ENCODE results near the gene AGTR1.
"Not testable (repeated sequence)": the region's sequence is repeated elsewhere in the genome, so short reads cannot be mapped to it uniquely, and the experiment has no call there.

Gene AGTR1

DNA sequence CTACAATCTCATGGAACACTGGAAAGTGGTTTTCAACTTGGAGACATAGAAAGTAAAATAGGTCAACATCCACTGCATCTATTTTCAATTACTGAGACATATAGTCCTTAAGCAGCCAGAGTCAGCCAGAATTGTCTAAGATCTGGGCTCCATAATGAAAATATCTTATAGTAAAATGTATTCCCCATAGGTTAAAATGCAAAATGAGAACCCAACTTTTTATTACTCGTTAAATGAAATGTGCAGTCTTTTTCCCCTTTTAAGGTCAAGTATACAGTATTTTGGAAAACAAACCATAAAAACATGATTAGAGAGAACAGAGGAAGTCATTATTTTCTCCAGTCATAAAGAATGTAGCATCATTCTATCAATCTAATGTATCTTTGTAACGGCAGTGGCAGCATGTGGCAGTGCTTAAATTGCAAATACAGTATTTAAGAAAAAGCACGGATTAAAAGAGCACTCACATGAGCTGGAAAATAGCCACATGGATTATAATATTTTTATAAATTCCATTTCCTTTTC lies 65.5 kb downstream of the AGTR1 start:
- H3K4me1 Mint-ChIP-seq (ENCODE audit: low read depth), result no peaks in the 10 kb centered on the region
- no peak overlapping the region for H3K27ac Mint-ChIP-seq
- H3K4me3 Mint-ChIP-seq, result no peak overlapping the region
- no peaks in the 10 kb centered on the region for H3K36me3 Mint-ChIP-seq (ENCODE audit: low read depth)
- peaks cover 8% of the 10 kb centered on the region for H3K27me3 Mint-ChIP-seq
- no peaks in the 10 kb centered on the region for H3K9me3 Mint-ChIP-seq

DNA sequence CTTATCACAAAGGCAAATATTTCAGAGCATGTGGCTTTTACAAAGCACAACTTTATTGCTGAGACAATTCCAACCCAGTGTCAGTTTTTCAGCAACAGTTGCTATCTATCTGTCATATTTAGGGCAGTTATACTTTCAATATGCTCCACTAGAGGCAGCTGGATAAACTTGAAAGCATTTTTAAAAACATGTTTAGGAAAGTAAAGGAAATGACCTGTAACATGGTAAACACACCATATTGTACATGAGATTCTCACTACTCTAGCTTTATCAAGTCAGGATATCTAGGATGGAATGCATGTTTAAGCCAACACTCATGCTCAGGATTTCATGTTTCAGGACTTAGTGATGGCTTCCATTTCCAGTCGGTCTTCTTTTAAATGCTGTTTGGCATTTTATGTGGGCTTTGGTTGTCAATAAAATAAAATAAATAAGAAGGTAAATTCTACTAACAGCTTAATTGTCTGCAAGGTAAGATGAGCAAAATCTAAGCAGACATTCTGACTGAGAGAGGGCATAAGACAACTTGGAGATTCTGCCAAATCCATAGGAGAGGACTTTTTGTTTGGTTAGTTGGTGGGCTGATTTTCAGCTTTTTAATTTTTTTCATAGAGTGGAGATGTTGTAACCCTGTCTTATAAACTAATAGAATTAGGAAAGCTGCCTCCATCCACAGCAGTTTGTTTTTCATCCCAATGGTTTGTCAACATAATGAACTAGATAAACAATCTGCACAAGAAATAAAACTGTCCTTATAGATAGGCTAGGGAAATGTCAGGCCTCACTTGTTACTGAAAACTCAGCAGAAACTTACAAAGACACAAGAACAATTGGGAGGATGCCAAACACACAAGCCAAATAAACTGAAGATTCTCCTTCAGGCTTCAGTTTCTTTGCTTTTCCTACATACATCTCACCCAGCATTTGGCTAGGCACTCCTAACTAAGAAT lies 66.6 kb downstream of the AGTR1 start:
- Mint-ChIP-seq H3K27ac (no peak overlapping the region), H3K9me3 (no peaks in the 10 kb centered on the region), H3K4me1 (ENCODE audit: low read depth) (no peaks in the 10 kb centered on the region), H3K4me3 (no peak overlapping the region), H3K36me3 (ENCODE audit: low read depth) (no peaks in the 10 kb centered on the region), H3K27me3 (peaks cover 7% of the 10 kb centered on the region)

DNA sequence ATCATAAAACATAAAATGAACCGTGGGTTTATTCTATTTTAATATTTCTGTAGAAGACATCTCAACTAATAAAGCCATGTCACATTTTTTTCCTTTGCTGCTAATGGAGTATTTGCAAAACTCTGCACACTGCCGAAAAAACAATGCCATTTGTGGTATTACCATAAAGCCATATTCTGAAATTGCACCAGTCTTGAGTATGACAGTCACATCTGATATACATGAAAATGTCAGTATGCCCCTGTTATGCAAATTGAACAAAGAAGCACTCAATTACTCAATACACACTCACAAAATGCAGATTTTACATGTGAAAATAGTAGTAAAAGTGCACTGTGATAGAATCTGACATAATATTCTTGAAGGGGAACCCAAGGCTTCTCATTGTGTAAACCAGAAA lies 74.7 kb downstream of the AGTR1 start:
- H3K36me3 Mint-ChIP-seq (ENCODE audit: low read depth), result no peaks in the 10 kb centered on the region
- no peaks in the 10 kb centered on the region for H3K4me1 Mint-ChIP-seq (ENCODE audit: low read depth)

DNA sequence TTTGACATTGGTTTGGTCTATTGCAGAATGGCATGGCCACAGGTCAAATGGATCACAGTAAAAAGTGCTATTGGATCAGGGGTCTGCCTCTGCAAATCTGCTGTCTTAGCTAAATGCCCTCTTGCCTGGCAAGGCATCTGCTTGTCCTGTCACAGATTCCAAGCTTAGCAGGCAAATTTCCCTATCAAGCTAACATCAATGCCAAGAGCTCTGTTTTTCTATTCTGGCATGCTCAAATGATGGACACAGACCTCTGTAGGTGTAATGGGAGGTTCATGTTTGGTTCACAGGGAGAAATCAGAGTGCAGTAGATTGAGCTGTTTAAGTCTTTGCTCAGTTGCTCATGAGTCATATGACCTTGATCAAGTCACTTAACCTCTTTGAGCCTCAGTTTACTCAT lies 75.1 kb downstream of the AGTR1 start:
- H3K9me3 Mint-ChIP-seq, result peaks cover 6% of the 10 kb centered on the region
- H3K27ac Mint-ChIP-seq, result no peak overlapping the region
- no peaks in the 10 kb centered on the region for H3K36me3 Mint-ChIP-seq (ENCODE audit: low read depth)
- H3K27me3 Mint-ChIP-seq, result no peaks in the 10 kb centered on the region
- H3K4me1 Mint-ChIP-seq (ENCODE audit: low read depth), result no peaks in the 10 kb centered on the region
- no peak overlapping the region for H3K4me3 Mint-ChIP-seq

More for the DNA sequence above, 74.7 kb downstream of the AGTR1 start:
- H3K27ac Mint-ChIP-seq, result no peak overlapping the region
- H3K4me3 Mint-ChIP-seq, result no peak overlapping the region
- H3K27me3 Mint-ChIP-seq, result no peaks in the 10 kb centered on the region
- peaks cover 6% of the 10 kb centered on the region for H3K9me3 Mint-ChIP-seq

DNA sequence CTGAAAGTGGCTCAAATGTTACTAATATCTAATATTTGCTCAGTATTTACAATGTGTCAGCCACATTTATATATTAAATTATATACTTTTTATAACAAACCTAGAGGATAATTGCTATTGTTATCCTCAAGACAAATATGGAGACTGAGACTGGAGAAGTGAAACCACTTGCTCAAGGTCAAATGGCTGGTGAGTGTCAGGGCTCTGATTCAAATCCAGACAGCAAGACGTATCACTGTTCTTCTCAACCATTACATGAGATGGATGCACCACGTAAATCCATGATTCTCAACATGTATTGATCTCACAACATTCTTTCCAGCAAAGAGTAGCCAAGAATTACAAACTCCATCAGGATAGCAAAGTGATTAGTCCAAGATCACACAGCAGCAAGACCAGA lies 76.1 kb downstream of the AGTR1 start:
- H3K4me3 Mint-ChIP-seq, result no peak overlapping the region
- H3K27me3 Mint-ChIP-seq, result no peaks in the 10 kb centered on the region
- H3K9me3 Mint-ChIP-seq, result peaks cover 6% of the 10 kb centered on the region
- H3K4me1 Mint-ChIP-seq (ENCODE audit: low read depth), result no peaks in the 10 kb centered on the region
- no peak overlapping the region for H3K27ac Mint-ChIP-seq
- no peaks in the 10 kb centered on the region for H3K36me3 Mint-ChIP-seq (ENCODE audit: low read depth)

DNA sequence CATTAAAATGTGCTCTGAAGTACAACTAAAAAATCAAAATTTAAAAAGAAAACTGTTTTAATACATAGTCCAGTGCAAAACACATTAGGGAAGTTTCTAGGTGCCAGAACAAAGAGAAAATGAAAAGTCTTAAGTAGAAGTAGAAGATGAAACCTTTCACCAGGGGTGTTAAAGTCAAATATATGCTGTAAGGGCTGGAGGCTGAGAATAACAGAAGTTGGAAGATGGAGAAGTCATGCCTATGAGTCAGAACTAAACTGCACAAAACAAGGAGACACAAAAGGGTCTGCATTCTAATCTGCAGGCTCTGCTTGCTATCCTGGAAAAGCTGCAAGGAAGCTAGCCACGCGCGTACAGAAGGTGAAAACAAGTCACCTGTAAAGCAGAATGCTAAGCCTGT lies 81.2 kb downstream of the AGTR1 start:
- no peaks in the 10 kb centered on the region for H3K4me1 Mint-ChIP-seq (ENCODE audit: low read depth)
- no peak overlapping the region for H3K4me3 Mint-ChIP-seq
- H3K36me3 Mint-ChIP-seq (ENCODE audit: low read depth), result no peaks in the 10 kb centered on the region
- H3K27me3 Mint-ChIP-seq, result no peaks in the 10 kb centered on the region
- H3K27ac Mint-ChIP-seq, result no peak overlapping the region
- no peaks in the 10 kb centered on the region for H3K9me3 Mint-ChIP-seq

DNA sequence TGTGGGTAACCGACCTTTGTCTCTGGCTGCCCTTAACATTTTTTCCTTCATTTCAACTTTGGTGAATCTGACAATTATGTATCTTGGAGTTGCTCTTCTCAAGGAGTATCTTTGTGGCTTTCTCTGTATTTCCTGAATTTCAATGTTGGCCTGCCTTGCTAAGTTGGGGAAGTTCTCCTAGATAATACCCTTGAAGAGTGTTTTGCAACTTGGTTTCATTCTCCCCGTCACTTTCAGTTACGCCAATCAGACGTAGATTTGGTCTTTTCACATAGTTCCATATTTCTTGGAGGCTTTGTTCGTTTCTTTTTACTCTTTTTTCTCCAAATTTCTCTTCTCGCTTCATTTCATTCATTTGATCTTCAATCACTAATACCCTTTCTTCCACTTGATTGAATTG lies 87.3 kb downstream of the AGTR1 start:
- not testable (repeated sequence) for H3K4me1 Mint-ChIP-seq (ENCODE audit: low read depth)

DNA sequence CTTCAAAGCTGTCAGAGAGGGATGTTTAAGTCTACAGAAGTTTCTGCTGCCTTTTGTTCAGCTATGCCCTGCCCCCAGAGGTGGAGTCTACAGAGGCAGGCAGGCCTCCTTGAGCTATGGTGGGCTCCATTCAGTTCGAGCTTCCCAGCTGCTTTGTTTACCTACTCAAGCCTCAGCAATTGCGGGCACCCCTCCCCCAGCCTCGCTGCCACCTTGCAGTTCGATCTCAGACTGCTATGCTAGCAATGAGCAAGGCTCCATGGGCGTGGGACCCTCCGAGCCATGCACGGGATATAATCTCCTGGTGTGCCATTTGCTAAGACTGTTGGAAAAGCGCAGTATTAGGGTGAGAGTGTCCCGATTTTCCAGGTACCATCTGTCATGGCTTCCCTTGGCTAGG lies 88.5 kb downstream of the AGTR1 start:
- not testable (repeated sequence) for H3K9me3 Mint-ChIP-seq; H3K36me3 Mint-ChIP-seq (ENCODE audit: low read depth); H3K27ac Mint-ChIP-seq; H3K4me1 Mint-ChIP-seq (ENCODE audit: low read depth); H3K27me3 Mint-ChIP-seq; H3K4me3 Mint-ChIP-seq

More for the DNA sequence above, 87.3 kb downstream of the AGTR1 start:
- H3K9me3 Mint-ChIP-seq; H3K27me3 Mint-ChIP-seq; H3K27ac Mint-ChIP-seq; H3K4me3 Mint-ChIP-seq; H3K36me3 Mint-ChIP-seq (ENCODE audit: low read depth): not testable (repeated sequence)

DNA sequence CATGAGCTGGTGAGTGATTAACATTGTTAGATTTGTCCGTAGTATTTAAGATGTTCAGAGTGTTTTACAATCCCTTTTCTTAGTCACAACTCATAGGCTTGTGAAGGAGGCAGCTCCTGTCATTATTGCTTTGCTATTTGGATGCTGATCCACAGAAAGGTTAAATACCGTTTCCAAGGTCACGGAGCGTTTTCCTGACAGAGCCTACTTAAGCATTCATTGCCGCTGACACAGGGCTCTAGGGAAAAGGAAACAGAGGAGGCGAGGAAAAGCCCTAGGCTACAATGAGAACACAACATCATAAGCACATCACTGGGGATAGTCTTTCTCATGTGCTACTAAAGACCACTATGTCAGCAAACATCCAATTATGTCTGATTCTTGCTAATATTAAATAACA lies 91.4 kb downstream of the AGTR1 start:
- no peaks in the 10 kb centered on the region for H3K9me3 Mint-ChIP-seq
- no peaks in the 10 kb centered on the region for H3K36me3 Mint-ChIP-seq (ENCODE audit: low read depth)
- H3K4me3 Mint-ChIP-seq, result no peak overlapping the region
- H3K4me1 Mint-ChIP-seq (ENCODE audit: low read depth), result no peaks in the 10 kb centered on the region
- H3K27me3 Mint-ChIP-seq, result no peaks in the 10 kb centered on the region
- no peak overlapping the region for H3K27ac Mint-ChIP-seq

DNA sequence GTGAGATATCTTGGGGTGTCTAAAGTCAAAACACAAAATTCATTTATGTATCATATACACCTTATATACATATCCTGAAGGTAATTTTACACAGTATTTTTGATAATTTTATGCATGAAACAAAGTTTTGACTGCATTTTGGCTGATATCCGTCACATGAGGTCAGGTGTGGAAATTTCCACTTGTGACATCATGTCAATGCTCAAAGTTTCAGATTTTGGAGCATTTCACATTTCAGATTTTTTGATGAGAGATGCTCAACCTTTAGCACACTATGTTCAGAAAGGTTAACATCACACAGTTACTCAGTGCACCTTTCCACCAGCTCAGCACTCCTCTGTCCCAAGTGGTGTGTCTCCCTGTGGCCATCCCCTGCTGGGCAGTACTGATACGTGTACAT lies 92.2 kb downstream of the AGTR1 start:
- no peaks in the 10 kb centered on the region for H3K4me1 Mint-ChIP-seq (ENCODE audit: low read depth)
- H3K36me3 Mint-ChIP-seq (ENCODE audit: low read depth), result no peaks in the 10 kb centered on the region
- no peak overlapping the region for H3K4me3 Mint-ChIP-seq
- H3K27ac Mint-ChIP-seq, result no peak overlapping the region
- H3K9me3 Mint-ChIP-seq, result no peaks in the 10 kb centered on the region
- no peaks in the 10 kb centered on the region for H3K27me3 Mint-ChIP-seq

DNA sequence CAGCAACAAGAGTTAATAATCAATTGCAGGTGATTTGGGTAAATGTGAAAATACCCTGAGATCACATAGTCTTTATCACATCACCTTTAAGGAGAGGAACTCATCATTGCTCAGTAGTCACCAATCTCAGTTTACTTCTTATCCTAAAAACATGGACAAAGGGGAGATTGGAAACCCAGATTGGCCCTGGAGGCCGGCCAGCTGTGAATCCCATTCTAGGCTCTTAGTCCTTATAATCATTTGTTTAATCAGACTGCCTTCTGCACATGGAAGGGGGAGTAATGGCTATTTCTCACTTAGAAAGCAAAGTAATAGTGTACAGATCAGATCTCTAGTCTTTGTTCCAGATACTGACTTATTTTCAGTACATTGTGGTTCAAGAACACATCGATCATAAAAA lies 92.7 kb downstream of the AGTR1 start:
- H3K27me3 Mint-ChIP-seq, result no peaks in the 10 kb centered on the region
- H3K27ac Mint-ChIP-seq, result no peak overlapping the region
- no peaks in the 10 kb centered on the region for H3K4me1 Mint-ChIP-seq (ENCODE audit: low read depth)
- no peaks in the 10 kb centered on the region for H3K9me3 Mint-ChIP-seq
- H3K36me3 Mint-ChIP-seq (ENCODE audit: low read depth), result no peaks in the 10 kb centered on the region
- H3K4me3 Mint-ChIP-seq, result no peak overlapping the region

DNA sequence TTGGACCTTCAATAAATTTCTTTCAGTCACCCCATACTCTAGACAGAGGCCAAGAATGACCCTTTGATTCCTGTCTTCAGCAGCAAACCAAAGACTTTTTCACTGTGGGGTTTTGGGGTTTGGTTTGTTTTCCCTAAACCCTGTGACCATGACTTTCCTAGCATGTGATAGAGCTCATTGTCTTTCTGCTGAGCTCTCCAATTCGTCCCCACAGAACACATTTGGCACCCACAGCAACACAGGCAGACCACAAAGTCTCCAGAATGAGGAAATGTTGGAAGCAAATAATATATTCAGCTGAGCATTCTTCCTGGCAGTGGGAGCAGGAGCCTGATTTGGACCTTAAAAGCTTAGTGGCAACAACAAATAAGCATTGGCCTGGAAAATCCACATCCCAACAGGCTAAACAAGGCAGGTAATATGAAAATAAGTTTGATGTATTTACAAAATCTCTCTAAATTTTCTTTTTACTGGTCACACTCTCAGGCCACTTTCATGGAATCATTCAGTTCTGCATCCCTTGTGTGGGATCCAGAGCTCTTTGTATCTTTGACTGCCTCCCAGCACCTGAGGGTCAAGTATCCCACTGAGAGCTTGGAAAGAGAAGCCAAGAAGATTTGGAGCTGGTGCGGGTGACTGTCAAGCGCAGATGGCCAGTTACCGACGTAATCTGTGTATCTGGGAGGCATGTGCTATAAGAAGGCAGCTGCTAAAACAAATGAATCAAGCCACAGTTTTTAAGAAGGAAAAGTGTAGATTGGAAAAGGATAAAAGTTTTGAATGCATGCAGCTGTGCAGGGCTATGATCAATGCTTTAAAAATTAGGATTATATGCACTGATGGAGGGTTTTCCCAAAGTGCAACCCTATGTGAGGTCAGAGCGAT lies 93.4 kb downstream of the AGTR1 start:
- Mint-ChIP-seq H3K9me3 (no peaks in the 10 kb centered on the region), H3K27ac (no peak overlapping the region), H3K36me3 (ENCODE audit: low read depth) (no peaks in the 10 kb centered on the region), H3K4me3 (no peak overlapping the region), H3K27me3 (no peaks in the 10 kb centered on the region), H3K4me1 (ENCODE audit: low read depth) (no peaks in the 10 kb centered on the region)

DNA sequence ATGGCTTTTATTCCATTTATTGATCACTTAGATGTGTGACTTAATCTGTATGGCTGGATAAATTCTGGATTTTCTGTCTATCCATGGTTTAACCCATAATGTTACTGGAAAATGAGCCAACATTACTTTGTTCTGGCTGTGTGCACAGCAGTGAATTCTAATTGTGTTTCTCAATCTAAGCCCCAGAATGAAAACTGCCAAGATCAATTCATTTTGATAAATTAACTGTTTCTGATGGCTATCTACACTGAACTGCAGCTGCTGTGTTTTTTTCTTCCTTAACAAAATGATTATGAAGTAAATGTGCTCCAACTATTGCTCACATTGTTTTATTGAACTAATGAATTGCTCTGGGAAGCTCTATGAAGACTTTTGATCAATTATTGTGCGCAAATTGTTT lies 94.2 kb downstream of the AGTR1 start:
- H3K4me3 Mint-ChIP-seq, result no peak overlapping the region
- H3K9me3 Mint-ChIP-seq, result no peaks in the 10 kb centered on the region
- no peaks in the 10 kb centered on the region for H3K4me1 Mint-ChIP-seq (ENCODE audit: low read depth)
- no peak overlapping the region for H3K27ac Mint-ChIP-seq
- H3K27me3 Mint-ChIP-seq, result no peaks in the 10 kb centered on the region
- no peaks in the 10 kb centered on the region for H3K36me3 Mint-ChIP-seq (ENCODE audit: low read depth)

DNA sequence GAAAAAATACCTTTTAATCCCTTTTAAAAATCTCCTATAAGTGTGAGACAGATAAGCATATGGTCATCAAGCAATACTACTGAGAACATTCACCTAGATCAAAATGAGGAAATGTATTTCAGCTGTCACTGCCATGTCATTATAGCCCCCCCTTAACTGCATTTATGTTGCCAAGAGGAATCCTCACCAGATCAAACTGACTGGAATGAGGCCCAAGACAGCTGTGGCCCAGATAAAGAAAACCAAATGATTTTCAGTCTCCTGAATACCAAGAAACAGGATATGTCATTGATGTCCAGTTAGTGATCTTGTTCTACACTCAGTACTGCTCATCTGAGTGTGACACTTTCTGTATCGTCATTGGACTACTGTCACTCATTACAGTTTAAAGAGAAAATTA lies 94.8 kb downstream of the AGTR1 start:
- Mint-ChIP-seq H3K27ac (no peak overlapping the region), H3K4me1 (ENCODE audit: low read depth) (no peaks in the 10 kb centered on the region), H3K4me3 (no peak overlapping the region), H3K36me3 (ENCODE audit: low read depth) (no peaks in the 10 kb centered on the region), H3K27me3 (no peaks in the 10 kb centered on the region), H3K9me3 (no peaks in the 10 kb centered on the region)

Measured in stimulated activated naive CD8-positive, alpha-beta T cell treated with anti-CD3 and anti-CD28 coated beads, Interleukin-15, Interleukin-2, amounts not matched to agents 100 ng/mL and 50 ng/mL, for 24 hours (primary cell).